Measurements from ENCODE around the gene STAP1.

STAP1 gene

GRCh38 chr4:67638136-67638535, 79.6 kb downstream of the STAP1 start:
- no peak overlapping the region for H3K4me3 ChIP-seq (ENCODE audit: severe bottlenecking)
- H3K4me1 ChIP-seq (ENCODE audit: insufficient read depth, poor library complexity, severe bottlenecking), result no peaks in the 10 kb centered on the region
- ATAC-seq (ENCODE audit: low read depth) (no peak), DNase-seq (ENCODE audit: low spot score) (no peak)
- H3K27ac ChIP-seq (ENCODE audit: poor library complexity, severe bottlenecking), result no peak overlapping the region
- no peaks in the 10 kb centered on the region for H3K9me3 ChIP-seq (ENCODE audit: severe bottlenecking)
- H3K27me3 ChIP-seq (ENCODE audit: insufficient read depth, poor library complexity, severe bottlenecking), result no peaks in the 10 kb centered on the region
- no peak for TF ChIP-seq CTCF (IDR thresholded peaks at IDR 0.05; ENCODE audit: poor library complexity, severe bottlenecking)
- peaks cover 86% of the 10 kb centered on the region for H3K36me3 ChIP-seq (ENCODE audit: low read depth)

- H3K36me3 ChIP-seq (ENCODE audit: low read depth), result peaks cover 43% of the 10 kb centered on the region
- no peaks in the 10 kb centered on the region for H3K9me3 ChIP-seq (ENCODE audit: severe bottlenecking)
- H3K4me3 ChIP-seq (ENCODE audit: severe bottlenecking), result no peak overlapping the region
- ATAC-seq (ENCODE audit: low read depth) (no peak), DNase-seq (ENCODE audit: low spot score) (no peak)
- no peaks in the 10 kb centered on the region for H3K27me3 ChIP-seq (ENCODE audit: insufficient read depth, poor library complexity, severe bottlenecking)
- H3K27ac ChIP-seq (ENCODE audit: poor library complexity, severe bottlenecking), result no peak overlapping the region
- H3K4me1 ChIP-seq (ENCODE audit: insufficient read depth, poor library complexity, severe bottlenecking), result no peaks in the 10 kb centered on the region
- TF ChIP-seq CTCF (IDR thresholded peaks at IDR 0.05; ENCODE audit: poor library complexity, severe bottlenecking), result no peak
Observed at GRCh38 chr4:67651536-67651935, 93.0 kb downstream of the STAP1 start.

All from RWPE2 (cell line).